Measurements from ENCODE around the gene TESK2. TPM values are rescaled to one million over a fixed set of nuclear protein-coding genes. Genes with fewer than 3 reads are reported as not detected.

Gene TESK2
- polyA plus RNA-seq, 1 donor (not counting 4 experiments of a cell fraction or from before 2014, with no cell fraction given), result 2.0 TPM

DNA sequence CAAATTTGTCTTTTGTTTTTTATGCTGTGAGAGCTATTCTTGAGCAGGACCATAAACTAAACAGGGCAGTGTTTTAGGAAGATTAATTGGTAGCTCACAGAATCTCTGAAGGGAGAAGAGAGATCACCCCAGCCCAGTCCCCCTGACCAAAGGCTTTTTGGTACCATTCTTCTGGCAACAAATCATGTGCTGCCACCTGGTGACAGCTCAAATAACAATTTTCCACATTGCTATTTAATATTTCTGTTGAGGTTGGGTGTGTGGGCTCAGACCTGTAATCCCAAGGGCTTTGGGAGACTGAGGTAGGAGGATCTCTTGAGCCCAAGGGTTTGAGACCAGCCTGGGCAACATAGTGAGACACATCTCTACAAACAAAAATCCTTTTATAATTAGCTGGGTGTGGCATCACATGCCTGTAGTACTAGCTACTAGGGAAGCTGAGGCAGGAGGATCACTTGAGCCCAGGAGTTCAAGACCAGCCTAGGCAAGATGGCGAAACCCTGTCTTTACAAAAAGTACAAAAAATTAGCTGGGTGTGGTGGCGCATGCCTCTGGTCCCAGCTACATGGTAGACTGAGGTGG, 2.2 kb upstream of the TESK2 start:
- dilution Hi-C loops (cut with MboI; ENCODE audit: extremely low pct_ligation_motif_present, low sequenced_read_pairs), result no loop called here

GRCh38 chr1:45492691-45493090, 1.7 kb upstream of the TESK2 start:
- FAIRE-seq (no peak), DNase-seq (ENCODE audit: low read depth, low spot score) (no peak)
- Histone ChIP-seq H3K36me3 (ENCODE audit: control insufficient read depth in 2 of 2, extremely low read depth in 1 of 2, insufficient read depth in 2 of 2, low read length in 2 of 2) (no peaks in the 10 kb centered on the region), H2AFZ (ENCODE audit: control insufficient read depth, low read length) (no peak overlapping the region), H4K20me1 (ENCODE audit: control insufficient read depth, extremely low read depth, insufficient read depth, low read length) (no peaks in the 10 kb centered on the region), H3K4me3 (ENCODE audit: control insufficient read depth in 2 of 3, extremely low read depth in 1 of 3, insufficient read depth in 2 of 3, low read depth in 1 of 3, low read length in 3 of 3) (no peak overlapping the region), H3K27me3 (ENCODE audit: control insufficient read depth, extremely low read depth, insufficient read depth, low read length) (no peaks in the 10 kb centered on the region), H3K27ac (ENCODE audit: control insufficient read depth, insufficient read depth, low read length) (no peak overlapping the region), H3K4me2 (ENCODE audit: control insufficient read depth, extremely low read depth, insufficient read depth, low read depth, low read length) (no peak overlapping the region), H3K9me3 (ENCODE audit: control insufficient read depth, low read depth, low read length) (no peaks in the 10 kb centered on the region), H3K79me2 (ENCODE audit: control insufficient read depth, insufficient read depth, low read length) (no peaks in the 10 kb centered on the region), H3K4me1 (ENCODE audit: control insufficient read depth, extremely low read depth, insufficient read depth, low read length) (peaks cover 20% of the 10 kb centered on the region), H3K9me1 (ENCODE audit: control insufficient read depth, extremely low read depth, insufficient read depth, low read length) (no peaks in the 10 kb centered on the region), H3K9ac (ENCODE audit: control insufficient read depth, extremely low read depth, insufficient read depth, low read length) (no peak overlapping the region)
- dilution Hi-C loops (cut with MboI; ENCODE audit: extremely low pct_ligation_motif_present, low sequenced_read_pairs), result no loop called here
- no peak for TF ChIP-seq EZH2 (IDR thresholded peaks at IDR 0.05; ENCODE audit: low read length)
- TF ChIP-seq, protein P1, sequence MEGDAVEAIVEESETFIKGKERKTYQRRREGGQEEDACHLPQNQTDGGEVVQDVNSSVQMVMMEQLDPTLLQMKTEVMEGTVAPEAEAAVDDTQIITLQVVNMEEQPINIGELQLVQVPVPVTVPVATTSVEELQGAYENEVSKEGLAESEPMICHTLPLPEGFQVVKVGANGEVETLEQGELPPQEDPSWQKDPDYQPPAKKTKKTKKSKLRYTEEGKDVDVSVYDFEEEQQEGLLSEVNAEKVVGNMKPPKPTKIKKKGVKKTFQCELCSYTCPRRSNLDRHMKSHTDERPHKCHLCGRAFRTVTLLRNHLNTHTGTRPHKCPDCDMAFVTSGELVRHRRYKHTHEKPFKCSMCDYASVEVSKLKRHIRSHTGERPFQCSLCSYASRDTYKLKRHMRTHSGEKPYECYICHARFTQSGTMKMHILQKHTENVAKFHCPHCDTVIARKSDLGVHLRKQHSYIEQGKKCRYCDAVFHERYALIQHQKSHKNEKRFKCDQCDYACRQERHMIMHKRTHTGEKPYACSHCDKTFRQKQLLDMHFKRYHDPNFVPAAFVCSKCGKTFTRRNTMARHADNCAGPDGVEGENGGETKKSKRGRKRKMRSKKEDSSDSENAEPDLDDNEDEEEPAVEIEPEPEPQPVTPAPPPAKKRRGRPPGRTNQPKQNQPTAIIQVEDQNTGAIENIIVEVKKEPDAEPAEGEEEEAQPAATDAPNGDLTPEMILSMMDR (optimal IDR thresholded peaks at IDR 0.05 in 1 of 3, IDR thresholded peaks at IDR 0.05 in 1 of 3, conservative IDR thresholded peaks at IDR 0.05 in 1 of 3; ENCODE audit: extremely low read depth in 1 of 3, insufficient read depth in 2 of 3, low read length in 3 of 3), result no peak

More for the DNA sequence above, 2.2 kb upstream of the TESK2 start:
- Histone ChIP-seq H3K9me3 (ENCODE audit: control insufficient read depth, low read depth, low read length) (no peaks in the 10 kb centered on the region), H3K4me1 (ENCODE audit: control insufficient read depth, extremely low read depth, insufficient read depth, low read length) (peaks cover 20% of the 10 kb centered on the region), H3K27me3 (ENCODE audit: control insufficient read depth, extremely low read depth, insufficient read depth, low read length) (no peaks in the 10 kb centered on the region), H3K4me3 (ENCODE audit: control insufficient read depth in 2 of 3, extremely low read depth in 1 of 3, insufficient read depth in 2 of 3, low read depth in 1 of 3, low read length in 3 of 3) (no peak overlapping the region), H3K36me3 (ENCODE audit: control insufficient read depth in 2 of 2, extremely low read depth in 1 of 2, insufficient read depth in 2 of 2, low read length in 2 of 2) (no peaks in the 10 kb centered on the region), H4K20me1 (ENCODE audit: control insufficient read depth, extremely low read depth, insufficient read depth, low read length) (no peaks in the 10 kb centered on the region), H3K79me2 (ENCODE audit: control insufficient read depth, insufficient read depth, low read length) (no peaks in the 10 kb centered on the region), H3K4me2 (ENCODE audit: control insufficient read depth, extremely low read depth, insufficient read depth, low read depth, low read length) (no peak overlapping the region), H3K27ac (ENCODE audit: control insufficient read depth, insufficient read depth, low read length) (no peak overlapping the region), H3K9ac (ENCODE audit: control insufficient read depth, extremely low read depth, insufficient read depth, low read length) (no peak overlapping the region), H3K9me1 (ENCODE audit: control insufficient read depth, extremely low read depth, insufficient read depth, low read length) (no peaks in the 10 kb centered on the region), H2AFZ (ENCODE audit: control insufficient read depth, low read length) (no peak overlapping the region)
- TF ChIP-seq, protein P1 (optimal IDR thresholded peaks at IDR 0.05 in 1 of 3, IDR thresholded peaks at IDR 0.05 in 1 of 3, conservative IDR thresholded peaks at IDR 0.05 in 1 of 3; ENCODE audit: extremely low read depth in 1 of 3, insufficient read depth in 2 of 3, low read length in 3 of 3), result peak; percentile 41 to 66 (median 56)
- no peak for TF ChIP-seq EZH2 (IDR thresholded peaks at IDR 0.05; ENCODE audit: low read length)
- DNase-seq (ENCODE audit: low read depth, low spot score), result no peak
- no peak for FAIRE-seq

Measured in keratinocyte (primary cell).